Thyroid gland (tissue), 4 donors: Measurements from ENCODE around the gene LAMA3. TPM values are rescaled to one million over a fixed set of nuclear protein-coding genes. Genes with fewer than 3 reads are reported as not detected.

Experiments used
- DNase-seq, 2 donors: peaks; one replicate each; pipeline ENCODE4 v3.0.0-alpha.2; 2019
- H3K27ac ChIP-seq, 3 donors: fragments of 200-600 bp; sonication (generic); 1 replicate in 2 of 3; 2 replicates in 1 of 3; pipeline ENCODE4 v1.5.1; 2016 to 2019; ENCODE audit warnings: mild to moderate bottlenecking in 1 of 3, moderate library complexity in 1 of 3
- H3K27me3 ChIP-seq: fragments of 200-600 bp; sonication (generic); one replicate; pipeline ENCODE4 v1.5.1; 2019
- H3K36me3 ChIP-seq, 2 donors: fragments of 200-600 bp; sonication (generic); one replicate each; pipeline ENCODE4 v1.5.1; 2016 to 2019
- H3K4me1 ChIP-seq, 2 donors: fragments of 200-600 bp; sonication (generic); one replicate each; pipeline ENCODE4 v1.5.1; 2017 to 2019
- H3K4me3 ChIP-seq, 3 donors: fragments of 200-600 bp; sonication (generic); replicated peaks in 1 of 3; 1 replicate in 2 of 3; 2 replicates in 1 of 3; pipeline ENCODE4 v1.5.1; 2016; ENCODE audit warnings: mild to moderate bottlenecking in 1 of 3
- H3K9me3 ChIP-seq: fragments of 200-600 bp; sonication (generic); one replicate; pipeline ENCODE4 v1.5.1; 2017
- CTCF ChIP-seq, 6 experiments: fragments of 200-600 bp in 3 of 6; fragments of 450-650 bp in 3 of 6; sonication (generic) in 3 of 6; IDR thresholded peaks; one replicate each; pipeline ENCODE4 v1.5.1; 2016 to 2019; ENCODE audit warnings: antibody characterized with exemption in 6 of 6, mild to moderate bottlenecking in 2 of 6, inconsistent platforms in 1 of 6, moderate library complexity in 1 of 6
- POLR2A ChIP-seq, 2 donors: fragments of 450-650 bp; IDR thresholded peaks; one replicate each; pipeline ENCODE4 v1.6.1; 2017; ENCODE audit warnings: antibody characterized with exemption in 2 of 2, mild to moderate bottlenecking in 2 of 2, moderate library complexity in 1 of 2
- WGBS, 2 donors: methylation state at CpG; one replicate each; pipeline ENCODE4 v1.1.5; 2017; 5-methylcytosine and 5-hydroxymethylcytosine counted together
- intact Hi-C: fragments of 100-400 bp; cut with DNase I; formaldehyde crosslinking; loops from one replicate; pipeline ENCODE4 v1.15.1; 2023
- total RNA-seq, 4 donors: library from RNA; depleted of rRNA; stranded (reverse); fragments of >200 nt; gene quantifications; one replicate each; pipeline ENCODE4 v1.2.3, GENCODE V29; 2016

LAMA3 gene
- total RNA-seq, 4 donors from 2014 or later: 7.5 to 12.1 (median 8.9) TPM

GRCh38 chr18:23977719-23978483, 288.6 kb downstream of the LAMA3 start:
- TF ChIP-seq POLR2A (IDR thresholded peaks at IDR 0.05) (no peak), CTCF (IDR thresholded peaks at IDR 0.05) (no peak)
- no peaks in the 10 kb centered on the region for H3K27me3 ChIP-seq
- intact Hi-C loops: no loop called here
- no peak for DNase-seq
- no peaks in the 10 kb centered on the region for H3K36me3 ChIP-seq
- no peaks in the 10 kb centered on the region for H3K9me3 ChIP-seq
- H3K27ac ChIP-seq: no peak overlapping the region
- WGBS, 2 donors: 92 to 97% methylated on average over 1 of the region's 1 CpG
- no peak overlapping the region for H3K4me3 ChIP-seq
- H3K4me1 ChIP-seq: peaks cover 4 to 6% of the 10 kb centered on the region in 2 donors

GRCh38 chr18:23981369-23981980, 292.2 kb downstream of the LAMA3 start:
- Histone ChIP-seq H3K27me3 (no peaks in the 10 kb centered on the region), H3K9me3 (no peaks in the 10 kb centered on the region), H3K4me1 (peaks cover 4 to 6% of the 10 kb centered on the region in 2 donors), H3K4me3 (no peak overlapping the region), H3K27ac (no peak overlapping the region), H3K36me3 (no peaks in the 10 kb centered on the region)
- intact Hi-C loops: no loop called here
- DNase-seq: peak; percentile 36 to 58
- TF ChIP-seq CTCF (IDR thresholded peaks at IDR 0.05) (no peak), POLR2A (IDR thresholded peaks at IDR 0.05) (no peak)
- 56% methylated on average over 8 of the region's 8 CpGs for WGBS, 2 donors

- Histone ChIP-seq H3K4me1 (peaks cover 4 to 6% of the 10 kb centered on the region in 2 donors), H3K27me3 (no peaks in the 10 kb centered on the region), H3K9me3 (no peaks in the 10 kb centered on the region), H3K36me3 (no peaks in the 10 kb centered on the region), H3K4me3 (no peak overlapping the region), H3K27ac (no peak overlapping the region)
- 60 to 62% methylated on average over 17 of the region's 17 CpGs for WGBS, 2 donors
- intact Hi-C loops: no loop called here
- DNase-seq: peak in 1 of 2 donors; percentile 27
- TF ChIP-seq CTCF (IDR thresholded peaks at IDR 0.05) (no peak), POLR2A (IDR thresholded peaks at IDR 0.05) (no peak)
Observed at GRCh38 chr18:23982155-23983079, 293.2 kb downstream of the LAMA3 start.

GRCh38 chr18:23983112-23983511, 293.9 kb downstream of the LAMA3 start:
- H3K27ac ChIP-seq: no peak overlapping the region
- H3K4me1 ChIP-seq: peaks cover 4 to 6% of the 10 kb centered on the region in 2 donors
- no peaks in the 10 kb centered on the region for H3K36me3 ChIP-seq
- intact Hi-C loops: no loop called here
- H3K9me3 ChIP-seq: no peaks in the 10 kb centered on the region
- no peak for DNase-seq
- 86 to 88% methylated on average over 3 of the region's 3 CpGs for WGBS, 2 donors
- TF ChIP-seq POLR2A (IDR thresholded peaks at IDR 0.05) (no peak), CTCF (IDR thresholded peaks at IDR 0.05) (no peak)
- H3K27me3 ChIP-seq: no peaks in the 10 kb centered on the region
- H3K4me3 ChIP-seq: no peak overlapping the region
